ENCODE data around the gene TBC1D1.
"Not testable (repeated sequence)": the region's sequence is repeated elsewhere in the genome, so short reads cannot be mapped to it uniquely, and the experiment has no call there.

The TBC1D1 gene

DNA sequence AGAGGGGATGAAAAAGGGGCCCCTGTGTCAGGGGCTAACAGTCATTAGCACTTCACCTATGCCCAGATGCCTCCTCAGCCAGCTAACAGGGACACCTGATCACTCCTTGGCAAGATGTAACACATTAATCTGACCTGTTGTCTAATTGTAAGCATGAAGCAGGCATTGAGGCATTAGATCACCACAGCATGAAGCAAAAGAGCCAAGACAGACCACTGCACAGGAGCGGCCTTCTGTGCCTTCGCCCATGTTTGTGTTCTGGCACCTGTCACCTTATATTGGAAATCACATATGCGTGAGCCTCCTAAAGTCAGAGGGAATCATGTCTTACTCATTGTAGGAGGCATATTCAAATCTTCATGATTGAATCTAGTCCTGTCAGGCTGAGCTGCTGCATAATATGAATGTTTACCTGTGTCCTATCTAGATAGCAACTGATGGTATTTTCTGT is 117.7 kb downstream of the TBC1D1 start:
- in situ Hi-C loops (cut with MboI; ENCODE audit: low sequenced_read_pairs), result no loop called here

DNA sequence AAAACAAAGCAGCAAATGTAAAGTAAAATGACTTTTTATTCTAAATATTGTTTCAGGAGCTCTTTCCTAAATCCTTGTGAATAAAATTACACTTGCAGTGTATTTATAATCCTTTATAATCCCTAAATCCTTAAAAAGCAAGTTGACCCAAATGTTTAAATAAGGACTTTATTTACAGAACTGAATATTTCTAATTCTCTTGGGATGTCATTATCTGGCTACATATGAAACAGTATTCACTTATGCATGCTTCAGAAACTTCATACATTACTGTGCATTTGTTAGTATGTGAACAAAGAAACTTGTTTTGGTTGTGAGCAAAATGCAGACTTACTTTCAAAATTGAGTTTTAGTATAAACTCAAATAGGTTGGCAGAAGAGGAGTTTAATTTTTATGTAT is 118.5 kb downstream of the TBC1D1 start:
- in situ Hi-C loops (cut with MboI; ENCODE audit: low sequenced_read_pairs), result no loop called here

DNA sequence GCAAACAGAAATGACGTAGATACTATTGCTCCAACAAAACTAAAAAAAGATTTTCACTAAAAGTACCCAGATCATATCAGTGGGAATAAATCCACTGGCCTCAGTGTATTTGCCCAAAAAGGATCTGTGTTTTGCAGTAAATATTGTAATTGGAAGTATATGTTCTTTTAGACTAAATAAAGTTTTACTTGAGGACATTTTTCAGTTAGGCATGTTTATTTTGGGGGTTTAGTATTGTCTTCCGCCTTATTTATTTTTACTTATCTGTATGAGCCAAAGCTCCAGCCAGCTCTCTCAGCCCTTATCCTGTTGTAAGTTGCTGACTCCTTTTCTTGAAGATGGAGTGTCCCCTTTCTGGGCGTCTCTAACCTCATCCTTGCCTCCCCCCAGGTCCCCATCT is 119.1 kb downstream of the TBC1D1 start:
- in situ Hi-C loops (cut with MboI; ENCODE audit: low sequenced_read_pairs), result no loop called here

DNA sequence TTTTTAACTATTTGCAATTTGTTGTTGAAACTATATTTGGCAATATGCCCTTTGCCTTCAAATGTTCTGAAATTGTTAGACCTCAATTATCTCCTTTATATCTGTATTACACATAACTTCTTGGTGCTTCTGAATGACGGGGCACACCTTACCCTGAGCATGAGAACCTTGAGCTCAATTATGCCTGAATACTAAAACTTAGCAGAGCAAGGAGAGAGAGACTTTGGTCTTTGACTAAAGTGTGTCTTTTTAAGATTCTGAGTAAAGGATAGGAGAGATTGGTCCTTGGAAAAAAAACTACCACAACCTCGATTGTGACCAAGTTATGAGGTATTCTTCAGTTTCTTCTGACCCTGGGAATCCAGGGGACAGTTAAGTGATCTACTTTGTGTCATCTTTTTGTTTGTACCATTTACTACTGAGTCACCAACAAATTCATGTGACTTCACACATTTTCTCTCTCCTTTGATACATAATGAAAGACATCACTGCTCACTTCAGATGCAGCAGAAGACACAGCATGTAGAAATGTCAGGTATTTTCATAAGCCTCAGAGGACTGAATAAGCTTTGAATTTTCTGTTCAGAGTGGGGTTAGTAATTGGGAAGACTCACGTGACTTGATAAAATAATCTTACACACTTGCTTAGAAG is 120.8 kb downstream of the TBC1D1 start:
- in situ Hi-C loops (cut with MboI; ENCODE audit: low sequenced_read_pairs), result no loop called here

- in situ Hi-C loops (cut with MboI; ENCODE audit: low sequenced_read_pairs), result no loop called here
Observed at GRCh38 chr4:38013461-38014366, 122.8 kb downstream of the TBC1D1 start.

DNA sequence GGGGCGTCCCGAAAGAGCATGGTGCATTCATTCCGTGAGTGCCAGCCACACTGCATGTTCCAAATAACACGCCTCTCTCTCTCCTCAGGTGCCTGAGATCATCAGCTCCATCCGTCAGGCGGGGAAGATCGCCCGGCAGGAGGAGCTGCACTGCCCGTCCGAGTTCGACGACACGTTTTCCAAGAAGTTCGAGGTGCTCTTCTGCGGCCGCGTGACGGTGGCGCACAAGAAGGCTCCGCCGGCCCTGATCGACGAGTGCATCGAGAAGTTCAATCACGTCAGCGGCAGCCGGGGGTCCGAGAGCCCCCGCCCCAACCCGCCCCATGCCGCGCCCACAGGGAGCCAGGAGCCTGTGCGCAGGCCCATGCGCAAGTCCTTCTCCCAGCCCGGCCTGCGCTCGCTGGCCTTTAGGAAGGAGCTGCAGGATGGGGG is 123.6 kb downstream of the TBC1D1 start:
- in situ Hi-C loops (cut with MboI; ENCODE audit: low sequenced_read_pairs), result no loop called here

DNA sequence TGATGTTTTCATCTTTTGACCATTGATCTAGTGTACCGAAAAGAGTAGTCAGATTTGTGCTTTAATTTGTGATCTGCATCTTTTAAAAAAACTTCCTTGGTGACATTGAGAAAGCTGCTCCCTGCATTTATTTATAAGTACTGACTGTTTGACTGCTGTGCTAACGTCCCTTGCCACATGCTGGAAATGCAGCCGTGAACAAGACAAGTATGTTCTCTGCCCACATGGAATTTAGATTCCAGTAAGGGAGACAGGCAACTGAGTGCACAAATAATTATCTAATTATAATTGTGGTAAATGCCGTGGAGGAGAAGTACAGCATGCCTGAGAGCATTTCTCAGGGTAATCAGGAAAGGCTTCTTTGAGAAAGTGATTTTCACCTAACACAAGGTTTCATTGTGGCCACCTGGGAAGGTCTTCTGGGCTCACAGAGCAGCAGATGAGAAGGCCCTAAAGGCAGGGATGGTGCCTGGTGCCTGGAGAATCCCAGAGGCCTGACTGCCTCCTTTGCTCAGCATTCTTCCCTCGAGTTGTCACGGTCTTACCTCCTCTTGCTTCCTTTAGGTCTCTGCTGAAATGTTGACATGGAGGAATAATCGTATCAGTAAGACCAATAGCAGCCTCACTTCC is 125.1 kb downstream of the TBC1D1 start:
- in situ Hi-C loops (cut with MboI; ENCODE audit: low sequenced_read_pairs), result no loop called here

GRCh38 chr4:38016698-38017097 is 125.8 kb downstream of the TBC1D1 start:
- in situ Hi-C loops (cut with MboI; ENCODE audit: low sequenced_read_pairs), result no loop called here

DNA sequence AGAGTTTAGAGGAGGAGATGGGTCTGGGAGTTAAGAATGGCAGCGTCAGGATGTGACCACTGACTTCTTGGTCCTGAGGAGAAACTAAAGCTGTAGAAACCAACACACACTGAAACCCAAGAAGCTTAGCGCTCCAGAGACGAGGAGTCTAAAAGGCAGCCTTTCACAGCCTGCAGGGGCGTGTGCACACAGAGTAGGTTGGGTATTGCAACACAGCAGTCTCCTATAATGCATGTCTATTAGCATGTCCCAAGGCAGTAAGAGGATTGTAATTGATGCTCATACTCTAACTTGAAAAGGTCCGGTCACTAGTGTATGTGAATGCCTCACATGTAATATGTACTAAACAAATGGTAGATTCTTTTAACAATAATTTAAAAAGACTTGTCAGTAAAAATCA is 126.7 kb downstream of the TBC1D1 start:
- in situ Hi-C loops (cut with MboI; ENCODE audit: low sequenced_read_pairs), result no loop called here

GRCh38 chr4:38020386-38020785 is 129.5 kb downstream of the TBC1D1 start:
- in situ Hi-C loops (cut with MboI; ENCODE audit: low sequenced_read_pairs), result no loop called here

DNA sequence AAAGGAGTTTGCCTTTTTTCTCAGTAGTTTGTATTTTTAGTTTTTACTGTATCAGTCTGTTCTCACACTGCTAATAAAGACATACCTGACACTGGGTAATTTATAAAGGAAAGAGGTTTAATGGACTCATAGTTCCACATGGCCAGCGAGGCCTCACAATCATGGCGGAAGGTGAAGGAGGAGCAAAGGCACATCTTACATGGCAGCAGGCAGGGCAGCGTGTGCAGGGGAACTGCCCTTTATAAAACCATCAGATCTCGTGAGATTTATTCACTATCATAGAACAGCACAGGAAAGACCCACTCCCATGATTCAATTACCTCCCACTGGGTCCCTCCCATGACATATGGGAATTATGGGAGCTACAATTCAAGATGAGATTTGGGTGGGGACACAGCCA is 130.1 kb downstream of the TBC1D1 start:
- in situ Hi-C loops (cut with MboI; ENCODE audit: low sequenced_read_pairs), result not testable (repeated sequence)

- in situ Hi-C loops (cut with MboI; ENCODE audit: low sequenced_read_pairs), result no loop called here
Observed at GRCh38 chr4:38021751-38022150, 130.9 kb downstream of the TBC1D1 start.

DNA sequence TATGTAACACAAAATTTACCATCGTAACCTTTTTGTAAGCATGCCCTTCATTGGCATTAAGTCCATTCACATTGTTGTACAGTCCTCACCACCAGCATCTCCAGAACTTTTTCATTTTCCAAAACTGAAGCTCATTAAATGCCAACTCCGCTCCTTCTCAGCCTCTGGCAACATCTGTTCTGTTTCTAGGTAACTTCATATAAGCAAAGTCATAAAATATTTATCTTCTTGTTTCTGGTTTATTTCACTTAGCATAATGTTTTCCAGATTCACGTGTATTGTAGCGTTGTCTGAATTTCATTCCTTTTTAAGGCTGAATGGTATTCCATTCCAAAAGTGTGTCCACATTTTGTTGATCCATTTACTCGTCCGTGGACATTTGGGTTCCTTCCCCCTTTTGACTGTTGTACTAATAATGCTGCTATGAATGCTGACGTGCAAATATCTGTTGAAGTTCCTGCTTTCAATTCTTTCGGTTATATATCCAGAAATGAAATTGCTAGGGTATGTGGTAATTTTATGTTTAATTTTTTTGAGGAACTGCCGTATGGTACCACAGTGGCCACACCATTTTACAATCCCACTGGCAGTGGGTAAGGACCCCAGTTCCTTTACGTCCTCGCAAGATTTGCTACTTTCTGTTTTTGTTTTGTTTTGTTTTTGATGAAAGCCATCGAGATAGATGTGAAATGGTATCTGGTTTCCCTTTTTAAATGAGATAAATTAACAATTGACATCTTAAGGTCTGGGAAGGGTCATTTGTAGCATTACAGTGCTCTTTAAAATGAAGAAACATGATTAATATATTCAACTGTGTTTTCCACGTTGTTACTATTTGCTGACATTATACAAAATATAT is 132.7 kb downstream of the TBC1D1 start:
- in situ Hi-C loops (cut with MboI; ENCODE audit: low sequenced_read_pairs), result no loop called here

GRCh38 chr4:38024206-38024509 is 133.3 kb downstream of the TBC1D1 start:
- in situ Hi-C loops (cut with MboI; ENCODE audit: low sequenced_read_pairs), result no loop called here

- in situ Hi-C loops (cut with MboI; ENCODE audit: low sequenced_read_pairs), result loop anchor here (25.0 kb wide), 1 partner anchor 388 kb away; no protein-coding TSS in a partner anchor
Observed at GRCh38 chr4:38025665-38026064, 134.8 kb downstream of the TBC1D1 start.

- in situ Hi-C loops (cut with MboI; ENCODE audit: low sequenced_read_pairs), result loop anchor here (25.0 kb wide), 1 partner anchor 389 kb away; no protein-coding TSS in a partner anchor
Observed at GRCh38 chr4:38026158-38026740, 135.4 kb downstream of the TBC1D1 start.

- in situ Hi-C loops (cut with MboI; ENCODE audit: low sequenced_read_pairs), result loop anchor here (10.0 to 25.0 kb wide), 2 partner anchors 215 to 393 kb away; no protein-coding TSS in a partner anchor
Observed at GRCh38 chr4:38030023-38030422, 139.1 kb downstream of the TBC1D1 start.

DNA sequence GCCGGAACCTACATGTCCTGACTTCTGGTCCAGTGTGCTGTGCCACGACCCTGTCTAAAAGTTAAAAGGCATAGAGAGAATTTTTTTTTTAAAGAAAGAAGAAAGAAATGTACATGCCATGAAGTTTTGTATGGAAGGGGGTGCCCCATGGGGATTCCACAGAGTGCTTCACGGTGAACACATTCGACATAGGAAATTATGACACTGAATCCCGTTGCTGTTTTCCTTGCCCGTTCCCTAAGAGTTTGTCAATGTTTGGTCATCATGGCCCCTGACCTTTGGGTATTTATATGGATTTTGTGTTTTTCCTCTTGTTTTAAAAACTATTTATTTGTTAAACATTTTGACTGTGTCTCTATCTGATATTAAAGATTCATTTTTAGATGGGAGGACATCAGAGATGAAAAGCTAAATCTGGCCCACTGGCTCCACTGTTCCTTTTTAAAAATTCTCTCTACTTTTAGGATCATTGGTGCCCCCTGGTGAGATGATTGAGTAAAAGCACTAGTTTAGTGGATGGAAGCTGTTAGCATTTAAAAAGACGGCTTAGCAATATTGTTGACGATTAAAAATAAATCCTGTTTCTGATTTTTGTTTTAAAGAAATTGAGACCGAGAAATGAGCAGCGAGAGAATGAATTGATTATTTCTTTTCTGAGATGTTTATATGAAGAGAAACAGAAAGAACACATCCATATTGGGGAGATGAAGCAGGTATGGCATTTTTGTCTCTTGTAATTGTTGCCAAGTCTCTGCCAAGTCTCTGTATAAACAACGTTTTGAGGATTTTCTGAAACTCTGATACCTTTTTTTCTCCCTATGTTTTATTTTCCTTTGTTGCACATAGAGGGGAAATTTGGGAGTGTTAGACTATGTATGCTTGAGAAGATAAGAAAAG is 144.3 kb downstream of the TBC1D1 start:
- in situ Hi-C loops (cut with MboI; ENCODE audit: low sequenced_read_pairs), result loop anchor here (10.0 to 25.0 kb wide), 2 partner anchors 220 to 398 kb away; no protein-coding TSS in a partner anchor

DNA sequence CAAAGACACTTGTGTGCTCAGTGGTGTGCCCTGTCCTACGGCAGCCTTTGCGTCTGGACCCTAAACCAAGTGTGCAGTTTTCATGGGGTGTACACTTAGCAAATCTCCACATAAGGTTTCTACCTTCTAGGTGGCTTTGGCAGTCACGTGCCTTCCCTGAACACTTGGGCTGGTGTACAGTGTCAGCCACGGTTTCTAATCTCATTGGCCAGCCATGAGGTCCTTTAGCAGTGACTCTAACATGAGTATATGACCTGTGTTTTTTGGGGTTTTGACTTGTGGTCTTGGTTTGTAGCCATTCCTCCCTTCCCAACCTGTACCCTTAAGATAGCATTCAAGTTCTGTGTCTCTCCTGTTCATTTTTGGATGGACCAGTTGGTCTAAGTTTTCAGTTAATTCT is 145.7 kb downstream of the TBC1D1 start:
- in situ Hi-C loops (cut with MboI; ENCODE audit: low sequenced_read_pairs), result loop anchor here (10.0 to 25.0 kb wide), 2 partner anchors 222 to 399 kb away; no protein-coding TSS in a partner anchor
